GM12878 (cell line): ENCODE results near the gene CASTOR1. TPM values are rescaled to one million over a fixed set of nuclear protein-coding genes. Genes with fewer than 3 reads are reported as not detected.
A peak's percentile ranks its signal among the peaks of the same experiment; 100 is the strongest.

ENCODE experiments used
- ATAC-seq: fragments of 200-7000 bp; cut with Tn5 transposase; 3 replicates; pipeline ENCODE4 v1.9.1; 2020; ENCODE audit warnings: mild to moderate bottlenecking, moderate library complexity
- BruUV-seq: library from RNA; stranded (reverse); fragments of 400-500 nt; replicated peaks from 2 replicates; lab custom pipeline; 2021; lab: Mats Ljungman, UMichigan
- CTCF ChIA-PET: fragments of 300-600 bp; sonication (Branson Sonifier 250); formaldehyde crosslinking; extraction: SDS; loops from one replicate; lab custom pipeline; 2021; ENCODE audit warnings: inconsistent platforms; lab: Yijun Ruan, JAX
- POLR2A ChIA-PET: fragments of 350-600 bp; formaldehyde crosslinking; extraction: SDS; loops from one replicate; lab custom pipeline; 2021; ENCODE audit warnings: inconsistent platforms; lab: Charles Lee
- RAD21 ChIA-PET: fragments of 300-600 bp; sonication (Branson Sonifier 250); formaldehyde crosslinking; loops from one replicate; lab custom pipeline; 2023; ENCODE audit warnings: antibody characterized with exemption; ENCODE audit not compliant: unreplicated experiment; lab: Charles Lee
- SMC1A ChIA-PET: fragments of 300-600 bp; sonication (Branson Sonifier 250); formaldehyde crosslinking; loops from one replicate; lab custom pipeline; 2023; ENCODE audit not compliant: unreplicated experiment, uncharacterized antibody; lab: Charles Lee
- DNase-seq: peaks from one replicate; pipeline ENCODE4 v3.0.0-alpha.2; 2011; ENCODE audit warnings: low read depth, low spot score
- FAIRE-seq: peaks from 3 replicates; lab custom pipeline; 2011; peaks lifted over from hg19 to GRCh38; lab: Jason Lieb, UNC
- H2AFZ ChIP-seq: 2 replicates; pipeline ENCODE4 v1.6.0; 2011; ENCODE audit warnings: low read depth, low read length, control low read depth; ENCODE audit not compliant: control insufficient read depth
- H3K27ac ChIP-seq: 2 replicates; pipeline ENCODE4 v1.5.1; 2011; ENCODE audit warnings: control low read depth; ENCODE audit not compliant: control insufficient read depth, insufficient read depth
- H3K27me3 ChIP-seq, 2 experiments: replicated peaks in 1 of 2; 2 replicates each; pipeline versions ENCODE4 v1.6.0 to v1.6.1; 2011; ENCODE audit warnings: low read length in 1 of 2; ENCODE audit not compliant: control insufficient read depth in 2 of 2, insufficient read depth in 2 of 2
- H3K36me3 ChIP-seq, 2 experiments: 2 replicates each; pipeline ENCODE4 v1.5.1; 2011; ENCODE audit warnings: low read length in 1 of 2; ENCODE audit not compliant: control insufficient read depth in 2 of 2, insufficient read depth in 2 of 2
- H3K4me1 ChIP-seq: 2 replicates; pipeline ENCODE4 v1.6.1; 2011; ENCODE audit warnings: mild to moderate bottlenecking, low read length, moderate library complexity, mixed read lengths; ENCODE audit not compliant: control insufficient read depth, insufficient read depth
- H3K4me2 ChIP-seq: 2 replicates; pipeline ENCODE4 v1.6.0; 2011; ENCODE audit warnings: control low read depth; ENCODE audit not compliant: control insufficient read depth, insufficient read depth
- H3K4me3 ChIP-seq: fragments of 200-600 bp; sonication (generic); 2 replicates; pipeline ENCODE4 v1.5.1; 2016
- H3K79me2 ChIP-seq: 2 replicates; pipeline ENCODE4 v1.6.0; 2011; ENCODE audit warnings: low read length; ENCODE audit not compliant: control insufficient read depth, insufficient read depth
- H3K9ac ChIP-seq: 2 replicates; pipeline ENCODE4 v1.8.0; 2011; ENCODE audit warnings: low read length, control low read depth, mixed read lengths; ENCODE audit not compliant: control insufficient read depth, insufficient read depth
- H3K9me3 ChIP-seq: replicated peaks from 3 replicates; pipeline ENCODE4 v1.5.1; 2011; ENCODE audit warnings: mild to moderate bottlenecking, low read length; ENCODE audit not compliant: control insufficient read depth, insufficient read depth
- H4K20me1 ChIP-seq: 2 replicates; pipeline ENCODE4 v1.6.0; 2011; ENCODE audit not compliant: control insufficient read depth, insufficient read depth
- BACH1 ChIP-seq: fragments of 450-650 bp; IDR thresholded peaks from 2 replicates; pipeline ENCODE4 v1.6.1; 2017; ENCODE audit warnings: mild to moderate bottlenecking, borderline replicate concordance
- MEF2A ChIP-seq: IDR thresholded peaks from 2 replicates; pipeline ENCODE4 v1.6.1; 2011; ENCODE audit warnings: low read depth, mild to moderate bottlenecking, low read length, moderate library complexity; ENCODE audit not compliant: insufficient read depth
- NFYB ChIP-seq: IDR thresholded peaks from 2 replicates; pipeline ENCODE4 v1.6.1; 2011; ENCODE audit warnings: low read depth, mild to moderate bottlenecking, low read length, improper control_type of control experiment, moderate library complexity; ENCODE audit not compliant: insufficient read depth
- POLR2AphosphoS2 ChIP-seq: IDR thresholded peaks from 2 replicates; pipeline ENCODE4 v1.6.1; 2011; ENCODE audit warnings: low read depth, mild to moderate bottlenecking, low read length, improper control_type of control experiment, moderate library complexity
- ZNF274 ChIP-seq: IDR thresholded peaks from one replicate; pipeline ENCODE4 v1.8.0; 2011; ENCODE audit not compliant: insufficient read length, insufficient read depth
- ZNF384 ChIP-seq: IDR thresholded peaks from 2 replicates; pipeline ENCODE4 v1.6.1; 2012; ENCODE audit warnings: low read depth, mild to moderate bottlenecking, low read length, improper control_type of control experiment, borderline replicate concordance
- WGBS: methylation state at CpG from one replicate; pipeline ENCODE4 v1.1.6; 2016; ENCODE audit warnings: low lambda C conversion rate; ENCODE audit not compliant: insufficient replicate concordance, insufficient coverage; ENCODE audit errors: missing lambda C conversion rate; 5-methylcytosine and 5-hydroxymethylcytosine counted together
- in situ Hi-C: fragments of 300-500 bp; cut with MboI; formaldehyde crosslinking; loops from 9 replicates; pipeline ENCODE4 v1.14.3; 2018; ENCODE audit warnings: mixed read lengths
- intact Hi-C: fragments of 100-400 bp; cut with micrococcal nuclease; formaldehyde crosslinking; loops from one replicate; pipeline ENCODE4 v1.14.2; 2022; ENCODE audit not compliant: unreplicated experiment
- polyA plus RNA-seq, 11 experiments: library from polyadenylated mRNA; depleted of rRNA in 4 of 11; unstranded in 6 of 11; stranded (reverse) in 5 of 11; fragments of >200 nt; fragmentation: Nextera tagmentation in 4 of 11; fragmentation: Illumina TruSeq in 1 of 11; extraction: Ambion mirVana in 4 of 11; extraction: Trizol in 1 of 11; gene quantifications; 1 replicate in 1 of 11; 2 replicates in 10 of 11; pipeline versions ENCODE4 v1.2.1 to v1.2.3, GENCODE V29; 2011 to 2016; ENCODE audit warnings: inconsistent platforms in 2 of 11, missing spikeins in 2 of 11, low read depth in 1 of 11
- total RNA-seq, 4 experiments: library from RNA; depleted of rRNA in 3 of 4; stranded (reverse); fragments of >200 nt in 3 of 4; fragmentation: Illumina TruSeq in 1 of 4; extraction: Trizol in 1 of 4; gene quantifications; 2 replicates each; pipeline versions ENCODE4 v1.2.1 to v1.2.3, GENCODE V29; 2013 to 2021
- TF ChIP-seq, protein P1 (sequence below): fragments of 450-650 bp; IDR thresholded peaks from 2 replicates; pipeline ENCODE4 v1.6.1; 2018; ENCODE audit warnings: mild to moderate bottlenecking, low read depth, moderate library complexity; ENCODE audit not compliant: partially characterized antibody
- TF ChIP-seq, protein P2 (sequence below): fragments of 450-650 bp; IDR thresholded peaks from 2 replicates; pipeline ENCODE4 v1.6.1; 2017; ENCODE audit warnings: mild to moderate bottlenecking, moderate library complexity
- TF ChIP-seq, protein P3 (sequence below): IDR thresholded peaks from 2 replicates; pipeline ENCODE4 v1.6.1; 2011; ENCODE audit warnings: low read depth, low read length, improper control_type of control experiment, borderline replicate concordance

Gene CASTOR1
- total and polyA plus RNA-seq, 10 of the 15 experiments (the other 5 are each of a cell fraction or from before 2014, with no cell fraction given): 0.31 to 9.1 (median 3.3) TPM

DNA sequence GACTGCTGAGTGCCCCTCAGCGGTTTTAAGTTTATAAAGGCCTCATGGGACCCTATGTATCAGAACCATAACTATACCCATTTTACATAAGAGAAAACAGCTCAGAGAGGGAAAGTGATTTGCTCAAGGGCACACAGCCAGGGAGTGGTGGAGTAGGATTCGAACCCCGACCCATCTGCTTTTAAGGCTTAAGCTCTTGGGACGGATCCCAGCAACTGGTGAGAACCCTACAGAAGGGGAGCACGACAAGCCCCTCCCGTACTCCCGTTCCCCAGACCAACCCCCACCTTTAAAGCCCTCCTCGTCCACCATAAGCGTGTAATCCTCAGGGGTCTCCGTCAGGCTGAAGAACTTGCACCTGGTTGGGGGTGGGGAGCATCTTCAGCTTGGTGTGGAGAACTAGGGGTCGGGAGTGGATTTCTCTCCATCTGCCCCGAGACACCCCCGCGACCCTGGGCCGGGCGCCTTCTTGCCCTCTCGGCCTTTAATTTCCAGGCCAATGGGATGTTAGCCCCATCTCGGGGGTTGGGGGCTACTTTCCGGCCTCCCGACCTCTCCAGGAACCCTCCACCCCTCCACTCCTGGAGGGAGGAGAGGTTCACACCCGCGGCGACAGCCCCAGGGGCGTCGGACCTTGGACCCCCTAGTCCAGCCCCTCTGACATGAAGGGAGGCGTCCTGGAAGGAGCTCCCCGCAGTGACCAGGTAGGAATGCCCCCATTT, 725 bp downstream of the CASTOR1 start:
- H3K4me3 ChIP-seq: peak overlapping the region; percentile 74
- peak overlapping the region; percentile 68 for H3K9ac ChIP-seq
- intact Hi-C loops (loop anchor here (1.0 to 10.0 kb wide), 6 partner anchors 18 to 196 kb away; partner anchors contain the start of genes CCDC157, RNF215, SF3A1 and TBC1D10A), in situ Hi-C loops (loop anchor here (5.0 kb wide), 1 partner anchor 99 kb away; the partner anchor contains the start of gene RNF215)
- DNase-seq (no peak), FAIRE-seq (peak; percentile 47), ATAC-seq (no peak)
- ChIA-PET RAD21 (interaction anchor here (0.6 to 6.2 kb wide), 48 partner anchors 11 to 967 kb away, joined by 3 to 277 read pairs (median 4); partner anchors contain the start of genes CCDC157, MTFP1, RNF215 and SEC14L2), POLR2A (interaction anchor here (0.7 to 4.2 kb wide), 13 partner anchors 22 to 136 kb away, joined by 3 to 28 read pairs (median 4); partner anchors contain the start of genes CCDC157, MTFP1, RNF215 and SF3A1), SMC1A (interaction anchor here (0.6 to 7.9 kb wide), 37 partner anchors 8 to 1004 kb away, joined by 3 to 201 read pairs (median 4); partner anchors contain the start of genes CCDC157, PIK3IP1, RNF215 and SF3A1), CTCF (interaction anchor here (0.7 to 10.5 kb wide), 52 partner anchors 7 to 651 kb away, joined by 3 to 436 read pairs (median 8); partner anchors contain the start of genes CCDC157, MTFP1, OSM and RNF215)
- no peaks in the 10 kb centered on the region for H3K27me3 ChIP-seq
- TF ChIP-seq ZNF384 (no peak), MEF2A (no peak), POLR2AphosphoS2 (no peak), BACH1 (no peak), NFYB (no peak), ZNF274 (no peak)
- TF ChIP-seq, protein P1, sequence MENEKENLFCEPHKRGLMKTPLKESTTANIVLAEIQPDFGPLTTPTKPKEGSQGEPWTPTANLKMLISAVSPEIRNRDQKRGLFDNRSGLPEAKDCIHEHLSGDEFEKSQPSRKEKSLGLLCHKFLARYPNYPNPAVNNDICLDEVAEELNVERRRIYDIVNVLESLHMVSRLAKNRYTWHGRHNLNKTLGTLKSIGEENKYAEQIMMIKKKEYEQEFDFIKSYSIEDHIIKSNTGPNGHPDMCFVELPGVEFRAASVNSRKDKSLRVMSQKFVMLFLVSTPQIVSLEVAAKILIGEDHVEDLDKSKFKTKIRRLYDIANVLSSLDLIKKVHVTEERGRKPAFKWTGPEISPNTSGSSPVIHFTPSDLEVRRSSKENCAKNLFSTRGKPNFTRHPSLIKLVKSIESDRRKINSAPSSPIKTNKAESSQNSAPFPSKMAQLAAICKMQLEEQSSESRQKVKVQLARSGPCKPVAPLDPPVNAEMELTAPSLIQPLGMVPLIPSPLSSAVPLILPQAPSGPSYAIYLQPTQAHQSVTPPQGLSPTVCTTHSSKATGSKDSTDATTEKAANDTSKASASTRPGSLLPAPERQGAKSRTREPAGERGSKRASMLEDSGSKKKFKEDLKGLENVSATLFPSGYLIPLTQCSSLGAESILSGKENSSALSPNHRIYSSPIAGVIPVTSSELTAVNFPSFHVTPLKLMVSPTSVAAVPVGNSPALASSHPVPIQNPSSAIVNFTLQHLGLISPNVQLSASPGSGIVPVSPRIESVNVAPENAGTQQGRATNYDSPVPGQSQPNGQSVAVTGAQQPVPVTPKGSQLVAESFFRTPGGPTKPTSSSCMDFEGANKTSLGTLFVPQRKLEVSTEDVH: no peak
- TF ChIP-seq, protein P2, sequence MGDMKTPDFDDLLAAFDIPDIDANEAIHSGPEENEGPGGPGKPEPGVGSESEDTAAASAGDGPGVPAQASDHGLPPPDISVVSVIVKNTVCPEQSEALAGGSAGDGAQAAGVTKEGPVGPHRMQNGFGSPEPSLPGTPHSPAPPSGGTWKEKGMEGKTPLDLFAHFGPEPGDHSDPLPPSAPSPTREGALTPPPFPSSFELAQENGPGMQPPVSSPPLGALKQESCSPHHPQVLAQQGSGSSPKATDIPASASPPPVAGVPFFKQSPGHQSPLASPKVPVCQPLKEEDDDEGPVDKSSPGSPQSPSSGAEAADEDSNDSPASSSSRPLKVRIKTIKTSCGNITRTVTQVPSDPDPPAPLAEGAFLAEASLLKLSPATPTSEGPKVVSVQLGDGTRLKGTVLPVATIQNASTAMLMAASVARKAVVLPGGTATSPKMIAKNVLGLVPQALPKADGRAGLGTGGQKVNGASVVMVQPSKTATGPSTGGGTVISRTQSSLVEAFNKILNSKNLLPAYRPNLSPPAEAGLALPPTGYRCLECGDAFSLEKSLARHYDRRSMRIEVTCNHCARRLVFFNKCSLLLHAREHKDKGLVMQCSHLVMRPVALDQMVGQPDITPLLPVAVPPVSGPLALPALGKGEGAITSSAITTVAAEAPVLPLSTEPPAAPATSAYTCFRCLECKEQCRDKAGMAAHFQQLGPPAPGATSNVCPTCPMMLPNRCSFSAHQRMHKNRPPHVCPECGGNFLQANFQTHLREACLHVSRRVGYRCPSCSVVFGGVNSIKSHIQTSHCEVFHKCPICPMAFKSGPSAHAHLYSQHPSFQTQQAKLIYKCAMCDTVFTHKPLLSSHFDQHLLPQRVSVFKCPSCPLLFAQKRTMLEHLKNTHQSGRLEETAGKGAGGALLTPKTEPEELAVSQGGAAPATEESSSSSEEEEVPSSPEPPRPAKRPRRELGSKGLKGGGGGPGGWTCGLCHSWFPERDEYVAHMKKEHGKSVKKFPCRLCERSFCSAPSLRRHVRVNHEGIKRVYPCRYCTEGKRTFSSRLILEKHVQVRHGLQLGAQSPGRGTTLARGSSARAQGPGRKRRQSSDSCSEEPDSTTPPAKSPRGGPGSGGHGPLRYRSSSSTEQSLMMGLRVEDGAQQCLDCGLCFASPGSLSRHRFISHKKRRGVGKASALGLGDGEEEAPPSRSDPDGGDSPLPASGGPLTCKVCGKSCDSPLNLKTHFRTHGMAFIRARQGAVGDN: no peak
- TF ChIP-seq, protein P3, sequence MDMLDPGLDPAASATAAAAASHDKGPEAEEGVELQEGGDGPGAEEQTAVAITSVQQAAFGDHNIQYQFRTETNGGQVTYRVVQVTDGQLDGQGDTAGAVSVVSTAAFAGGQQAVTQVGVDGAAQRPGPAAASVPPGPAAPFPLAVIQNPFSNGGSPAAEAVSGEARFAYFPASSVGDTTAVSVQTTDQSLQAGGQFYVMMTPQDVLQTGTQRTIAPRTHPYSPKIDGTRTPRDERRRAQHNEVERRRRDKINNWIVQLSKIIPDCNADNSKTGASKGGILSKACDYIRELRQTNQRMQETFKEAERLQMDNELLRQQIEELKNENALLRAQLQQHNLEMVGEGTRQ: no peak
- H3K9me3 ChIP-seq: no peaks in the 10 kb centered on the region
- H3K36me3 ChIP-seq: peaks cover 0 to 13% of the 10 kb centered on the region in 2 experiments; a peak in 2 of 4 replicates
- peaks cover 25% of the 10 kb centered on the region for H3K4me1 ChIP-seq
- 25% methylated on average over 27 of the region's 27 CpGs for WGBS
- no peaks in the 10 kb centered on the region for H3K79me2 ChIP-seq
- H3K27ac ChIP-seq: no peak overlapping the region
- H4K20me1 ChIP-seq: no peaks in the 10 kb centered on the region
- peak overlapping the region; percentile 94 for H3K4me2 ChIP-seq
- BruUV-seq: no TSS peak
- H2AFZ ChIP-seq: peak overlapping the region; percentile 4; the same call in 1 of the 2 replicates
